ENCODE data around the gene RNF144B. TPM values are rescaled to one million over a fixed set of nuclear protein-coding genes. Genes with fewer than 3 reads are reported as not detected.

The RNF144B gene
- total and polyA plus RNA-seq, 2 experiments from 2014 or later, result 0.48 to 1.1 TPM

GRCh38 chr6:18380158-18380836 lies 6.9 kb upstream of the RNF144B start:
- H3K27me3 ChIP-seq, result no peaks in the 10 kb centered on the region
- TF ChIP-seq, protein P1, sequence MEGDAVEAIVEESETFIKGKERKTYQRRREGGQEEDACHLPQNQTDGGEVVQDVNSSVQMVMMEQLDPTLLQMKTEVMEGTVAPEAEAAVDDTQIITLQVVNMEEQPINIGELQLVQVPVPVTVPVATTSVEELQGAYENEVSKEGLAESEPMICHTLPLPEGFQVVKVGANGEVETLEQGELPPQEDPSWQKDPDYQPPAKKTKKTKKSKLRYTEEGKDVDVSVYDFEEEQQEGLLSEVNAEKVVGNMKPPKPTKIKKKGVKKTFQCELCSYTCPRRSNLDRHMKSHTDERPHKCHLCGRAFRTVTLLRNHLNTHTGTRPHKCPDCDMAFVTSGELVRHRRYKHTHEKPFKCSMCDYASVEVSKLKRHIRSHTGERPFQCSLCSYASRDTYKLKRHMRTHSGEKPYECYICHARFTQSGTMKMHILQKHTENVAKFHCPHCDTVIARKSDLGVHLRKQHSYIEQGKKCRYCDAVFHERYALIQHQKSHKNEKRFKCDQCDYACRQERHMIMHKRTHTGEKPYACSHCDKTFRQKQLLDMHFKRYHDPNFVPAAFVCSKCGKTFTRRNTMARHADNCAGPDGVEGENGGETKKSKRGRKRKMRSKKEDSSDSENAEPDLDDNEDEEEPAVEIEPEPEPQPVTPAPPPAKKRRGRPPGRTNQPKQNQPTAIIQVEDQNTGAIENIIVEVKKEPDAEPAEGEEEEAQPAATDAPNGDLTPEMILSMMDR (IDR thresholded peaks at IDR 0.05; ENCODE audit: low read depth, low read length), result no peak
- H3K4me1 ChIP-seq (ENCODE audit: low read depth), result no peaks in the 10 kb centered on the region
- no peak overlapping the region for H3K4me3 ChIP-seq
- no peak overlapping the region for H3K27ac ChIP-seq
- no peaks in the 10 kb centered on the region for H3K36me3 ChIP-seq
- DNase-seq (ENCODE audit: low read depth in 1 of 2, low spot score in 1 of 2), result no peak
- H3K9me3 ChIP-seq (ENCODE audit: low read depth), result no peaks in the 10 kb centered on the region

GRCh38 chr6:18380851-18381250 lies 6.3 kb upstream of the RNF144B start:
- H3K36me3 ChIP-seq, result no peaks in the 10 kb centered on the region
- TF ChIP-seq, protein P1 (IDR thresholded peaks at IDR 0.05; ENCODE audit: low read depth, low read length), result no peak
- no peaks in the 10 kb centered on the region for H3K9me3 ChIP-seq (ENCODE audit: low read depth)
- no peaks in the 10 kb centered on the region for H3K27me3 ChIP-seq
- H3K4me1 ChIP-seq (ENCODE audit: low read depth), result no peaks in the 10 kb centered on the region
- no peak overlapping the region for H3K27ac ChIP-seq
- no peak overlapping the region for H3K4me3 ChIP-seq
- no peak for DNase-seq (ENCODE audit: low read depth in 1 of 2, low spot score in 1 of 2)

- Histone ChIP-seq H3K36me3 (no peaks in the 10 kb centered on the region), H3K4me1 (ENCODE audit: low read depth) (peaks cover 4% of the 10 kb centered on the region), H3K27me3 (peaks cover 6% of the 10 kb centered on the region), H3K9me3 (ENCODE audit: low read depth) (no peaks in the 10 kb centered on the region), H3K4me3 (no peak overlapping the region), H3K27ac (no peak overlapping the region)
- TF ChIP-seq, protein P1 (IDR thresholded peaks at IDR 0.05; ENCODE audit: low read depth, low read length), result no peak
- DNase-seq (ENCODE audit: low read depth in 1 of 2, low spot score in 1 of 2), result no peak
These were observed 3.7 kb upstream of the RNF144B start for GRCh38 chr6:18383441-18383840.

DNA sequence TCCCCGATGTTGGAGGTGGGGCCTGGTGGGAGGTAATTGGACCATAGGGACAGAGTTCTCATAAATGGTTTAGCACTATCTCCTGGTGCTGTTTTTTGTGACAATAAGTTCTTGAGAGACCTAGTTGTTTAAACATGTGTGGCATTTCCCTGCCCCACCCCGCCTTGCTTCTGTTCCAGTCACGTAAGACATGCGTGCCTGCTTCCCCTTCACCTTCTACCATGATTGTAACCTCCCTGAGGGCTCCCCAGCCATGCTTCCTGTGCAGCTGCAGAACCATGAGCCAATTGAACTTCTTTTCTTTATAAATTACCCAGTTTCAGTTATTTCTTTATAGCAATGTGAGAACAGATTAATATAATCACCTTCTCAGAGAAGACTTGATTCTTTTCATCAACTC lies 2.5 kb upstream of the RNF144B start:
- H3K9me3 ChIP-seq (ENCODE audit: low read depth), result no peaks in the 10 kb centered on the region
- no peak overlapping the region for H3K27ac ChIP-seq
- DNase-seq (ENCODE audit: low read depth in 1 of 2, low spot score in 1 of 2), result no peak
- no peak overlapping the region for H3K4me3 ChIP-seq
- H3K27me3 ChIP-seq, result peaks cover 16% of the 10 kb centered on the region
- H3K36me3 ChIP-seq, result no peaks in the 10 kb centered on the region
- TF ChIP-seq, protein P1 (IDR thresholded peaks at IDR 0.05; ENCODE audit: low read depth, low read length), result no peak
- peaks cover 4% of the 10 kb centered on the region for H3K4me1 ChIP-seq (ENCODE audit: low read depth)

- DNase-seq (ENCODE audit: low read depth in 1 of 2, low spot score in 1 of 2), result peak; percentile 15 to 42
- peaks cover 4% of the 10 kb centered on the region for H3K4me1 ChIP-seq (ENCODE audit: low read depth)
- no peaks in the 10 kb centered on the region for H3K9me3 ChIP-seq (ENCODE audit: low read depth)
- H3K27ac ChIP-seq, result no peak overlapping the region
- H3K36me3 ChIP-seq, result no peaks in the 10 kb centered on the region
- peak overlapping the region; percentile 31 for H3K4me3 ChIP-seq
- TF ChIP-seq, protein P1 (IDR thresholded peaks at IDR 0.05; ENCODE audit: low read depth, low read length), result no peak
- peaks cover 21% of the 10 kb centered on the region for H3K27me3 ChIP-seq
These were observed 713 bp upstream of the RNF144B start for GRCh38 chr6:18386298-18386976.

Measured in cardiac muscle cell (in vitro differentiated cells and primary cell).